Epithelial cell of esophagus (primary cell): ENCODE measurements around the gene RAPGEF2.

ENCODE experiments used
- DNase-seq: peaks from one replicate; pipeline ENCODE4 v3.0.0; 2010; ENCODE audit warnings: low read depth
- H3K4me3 ChIP-seq: 2 replicates; pipeline ENCODE4 v1.5.1; 2011; ENCODE audit warnings: mild to moderate bottlenecking, low read length, control low read depth
- CTCF ChIP-seq: IDR thresholded peaks from 2 replicates; pipeline ENCODE4 v1.5.1; 2011; ENCODE audit warnings: low read depth, mild to moderate bottlenecking, low read length, control low read depth, inconsistent platforms; ENCODE audit not compliant: insufficient read depth; ENCODE audit errors: missing control alignments

RAPGEF2 gene

GRCh38 chr4:159209249-159209648 is 106.4 kb downstream of the RAPGEF2 start:
- DNase-seq: no peak
- no peak for TF ChIP-seq CTCF
- no peak overlapping the region for H3K4me3 ChIP-seq

GRCh38 chr4:159210975-159211374 is 108.1 kb downstream of the RAPGEF2 start:
- no peak for TF ChIP-seq CTCF
- H3K4me3 ChIP-seq: no peak overlapping the region
- DNase-seq: no peak

GRCh38 chr4:159212675-159213293 is 109.9 kb downstream of the RAPGEF2 start:
- no peak for DNase-seq
- no peak for TF ChIP-seq CTCF
- no peak overlapping the region for H3K4me3 ChIP-seq

GRCh38 chr4:159216834-159217233 is 114.0 kb downstream of the RAPGEF2 start:
- TF ChIP-seq CTCF: no peak
- DNase-seq: no peak
- no peak overlapping the region for H3K4me3 ChIP-seq

- no peak overlapping the region for H3K4me3 ChIP-seq
- no peak for DNase-seq
- TF ChIP-seq CTCF: no peak
Observed at GRCh38 chr4:159219862-159220261, 117.0 kb downstream of the RAPGEF2 start.

GRCh38 chr4:159220353-159220752 is 117.5 kb downstream of the RAPGEF2 start:
- no peak for DNase-seq
- H3K4me3 ChIP-seq: no peak overlapping the region
- no peak for TF ChIP-seq CTCF

GRCh38 chr4:159221280-159221679 is 118.4 kb downstream of the RAPGEF2 start:
- no peak overlapping the region for H3K4me3 ChIP-seq
- no peak for TF ChIP-seq CTCF
- no peak for DNase-seq
